ENCODE measurements around the gene C22orf42.
"Not testable (repeated sequence)": the region's sequence is repeated elsewhere in the genome, so short reads cannot be mapped to it uniquely, and the experiment has no call there.

Gene C22orf42

DNA sequence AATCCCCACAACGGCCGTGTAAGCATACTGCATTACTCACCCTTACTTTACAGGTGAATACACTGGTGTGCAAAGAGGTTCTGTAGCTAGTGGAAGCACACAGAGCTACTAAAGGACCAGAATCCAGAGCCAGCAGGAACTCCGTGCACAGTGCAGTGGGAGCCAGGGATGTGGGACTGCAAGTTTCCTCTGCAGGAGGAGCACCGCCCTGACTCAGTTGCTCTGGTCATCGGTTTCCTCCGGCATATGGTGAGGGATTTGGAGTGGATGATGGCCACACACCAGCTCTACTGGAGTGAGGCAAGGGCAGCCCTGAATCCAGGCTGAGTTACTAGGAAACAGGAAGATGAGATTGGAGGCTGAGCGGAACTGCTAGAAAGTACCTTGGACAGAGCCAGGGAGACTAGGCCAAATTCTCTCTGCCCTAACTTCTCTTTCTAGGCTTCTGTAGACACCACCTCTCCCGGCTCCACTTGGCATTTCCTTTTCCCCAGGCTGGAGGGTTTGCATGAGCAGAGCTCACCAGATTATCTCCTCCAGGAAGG is 18.2 kb upstream of the C22orf42 start:
- no peak for DNase-seq (ENCODE audit: extremely low read depth, low read depth)
- TF ChIP-seq, protein P1, sequence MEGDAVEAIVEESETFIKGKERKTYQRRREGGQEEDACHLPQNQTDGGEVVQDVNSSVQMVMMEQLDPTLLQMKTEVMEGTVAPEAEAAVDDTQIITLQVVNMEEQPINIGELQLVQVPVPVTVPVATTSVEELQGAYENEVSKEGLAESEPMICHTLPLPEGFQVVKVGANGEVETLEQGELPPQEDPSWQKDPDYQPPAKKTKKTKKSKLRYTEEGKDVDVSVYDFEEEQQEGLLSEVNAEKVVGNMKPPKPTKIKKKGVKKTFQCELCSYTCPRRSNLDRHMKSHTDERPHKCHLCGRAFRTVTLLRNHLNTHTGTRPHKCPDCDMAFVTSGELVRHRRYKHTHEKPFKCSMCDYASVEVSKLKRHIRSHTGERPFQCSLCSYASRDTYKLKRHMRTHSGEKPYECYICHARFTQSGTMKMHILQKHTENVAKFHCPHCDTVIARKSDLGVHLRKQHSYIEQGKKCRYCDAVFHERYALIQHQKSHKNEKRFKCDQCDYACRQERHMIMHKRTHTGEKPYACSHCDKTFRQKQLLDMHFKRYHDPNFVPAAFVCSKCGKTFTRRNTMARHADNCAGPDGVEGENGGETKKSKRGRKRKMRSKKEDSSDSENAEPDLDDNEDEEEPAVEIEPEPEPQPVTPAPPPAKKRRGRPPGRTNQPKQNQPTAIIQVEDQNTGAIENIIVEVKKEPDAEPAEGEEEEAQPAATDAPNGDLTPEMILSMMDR (IDR thresholded peaks at IDR 0.05; ENCODE audit: low read depth, low read length) = no peak

DNA sequence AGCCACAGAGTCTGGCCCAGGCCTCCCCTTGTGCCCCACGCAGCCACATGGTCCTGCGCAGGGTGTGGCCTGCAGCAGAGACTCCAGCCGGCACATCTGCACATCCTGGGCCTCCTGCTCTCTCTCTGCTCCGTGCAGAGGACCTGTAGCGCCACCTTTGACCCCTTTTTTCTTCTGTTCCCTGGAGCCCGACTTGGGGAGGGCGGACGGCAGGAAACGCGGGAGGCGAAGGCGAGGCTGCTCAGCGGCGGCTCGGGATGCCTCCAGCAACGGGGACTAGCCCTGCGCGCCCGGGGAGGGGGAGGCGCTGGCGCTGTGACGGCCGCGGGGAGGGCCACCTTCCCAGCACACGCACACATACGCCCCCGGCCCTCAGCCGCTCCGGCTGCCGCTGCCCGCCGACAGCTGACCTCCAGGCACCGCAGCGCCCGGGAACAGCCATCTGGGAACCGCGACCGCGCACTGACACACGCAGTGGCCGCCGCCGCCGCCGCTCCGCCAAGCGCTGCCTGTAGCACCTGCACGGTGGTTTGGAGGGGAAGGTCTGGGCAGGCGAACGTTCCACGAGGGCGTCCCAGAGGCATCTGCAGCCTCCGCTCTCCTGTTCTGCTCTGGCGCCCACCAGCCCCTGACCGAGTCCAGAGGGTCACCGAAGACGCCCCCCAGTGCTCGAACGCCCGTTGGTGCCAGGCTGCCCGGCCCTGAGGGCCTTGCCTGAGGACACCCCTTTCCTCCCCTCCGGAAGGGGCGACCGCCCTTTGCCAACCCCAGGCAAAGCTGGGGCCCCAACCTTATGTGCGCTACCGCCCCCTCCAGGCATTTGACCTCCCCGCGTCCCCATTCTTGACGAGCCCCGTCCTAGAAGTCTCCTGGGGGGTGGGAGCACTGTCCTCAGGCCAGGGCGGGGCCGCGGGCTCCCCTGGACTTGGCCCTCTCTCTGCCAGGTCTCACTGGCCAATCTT is 16.9 kb upstream of the C22orf42 start:
- DNase-seq (ENCODE audit: extremely low read depth, low read depth) = no peak
- TF ChIP-seq, protein P1 (IDR thresholded peaks at IDR 0.05; ENCODE audit: low read depth, low read length) = no peak

DNA sequence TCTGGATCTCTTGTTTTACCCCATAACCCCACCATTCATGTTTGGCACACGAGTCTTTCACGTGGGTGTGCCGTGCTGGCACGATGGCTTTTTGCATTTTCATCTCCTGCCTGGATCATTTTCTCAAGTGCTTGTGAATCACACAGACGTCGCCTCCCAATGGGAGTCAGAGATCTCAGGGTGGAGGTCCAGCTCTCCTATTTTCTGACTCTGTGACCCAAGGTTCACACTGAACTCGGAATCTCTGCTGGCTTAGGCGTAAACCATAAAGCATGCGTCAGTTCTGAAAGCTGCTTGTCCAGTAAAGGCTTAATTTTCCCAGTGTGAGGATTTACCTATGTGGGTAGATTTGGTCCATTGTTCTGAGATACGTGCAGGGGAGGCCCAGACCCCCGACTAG is 16.0 kb upstream of the C22orf42 start:
- TF ChIP-seq, protein P1 (IDR thresholded peaks at IDR 0.05; ENCODE audit: low read depth, low read length) = no peak
- DNase-seq (ENCODE audit: extremely low read depth, low read depth) = no peak

DNA sequence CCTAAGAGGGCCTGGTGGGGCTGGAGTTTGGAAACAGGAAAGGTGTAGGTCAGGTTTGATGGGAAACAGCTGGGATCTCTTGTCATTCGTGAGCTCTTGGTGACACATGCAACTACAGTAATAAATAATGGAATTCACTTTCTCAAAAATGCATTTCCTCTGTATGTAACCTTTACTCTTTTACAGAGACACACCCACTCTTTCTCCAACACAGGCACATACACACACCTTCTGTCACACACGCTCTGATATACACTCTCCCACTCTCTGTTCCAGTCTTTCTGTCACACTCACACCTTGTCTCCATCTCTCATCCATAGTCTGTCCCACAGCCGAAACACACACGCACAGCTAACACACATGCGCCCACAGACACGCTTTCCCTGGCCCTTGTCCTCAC is 6.6 kb upstream of the C22orf42 start:
- no peak for DNase-seq (ENCODE audit: extremely low read depth, low read depth)
- TF ChIP-seq, protein P1 (IDR thresholded peaks at IDR 0.05; ENCODE audit: low read depth, low read length) = no peak

DNA sequence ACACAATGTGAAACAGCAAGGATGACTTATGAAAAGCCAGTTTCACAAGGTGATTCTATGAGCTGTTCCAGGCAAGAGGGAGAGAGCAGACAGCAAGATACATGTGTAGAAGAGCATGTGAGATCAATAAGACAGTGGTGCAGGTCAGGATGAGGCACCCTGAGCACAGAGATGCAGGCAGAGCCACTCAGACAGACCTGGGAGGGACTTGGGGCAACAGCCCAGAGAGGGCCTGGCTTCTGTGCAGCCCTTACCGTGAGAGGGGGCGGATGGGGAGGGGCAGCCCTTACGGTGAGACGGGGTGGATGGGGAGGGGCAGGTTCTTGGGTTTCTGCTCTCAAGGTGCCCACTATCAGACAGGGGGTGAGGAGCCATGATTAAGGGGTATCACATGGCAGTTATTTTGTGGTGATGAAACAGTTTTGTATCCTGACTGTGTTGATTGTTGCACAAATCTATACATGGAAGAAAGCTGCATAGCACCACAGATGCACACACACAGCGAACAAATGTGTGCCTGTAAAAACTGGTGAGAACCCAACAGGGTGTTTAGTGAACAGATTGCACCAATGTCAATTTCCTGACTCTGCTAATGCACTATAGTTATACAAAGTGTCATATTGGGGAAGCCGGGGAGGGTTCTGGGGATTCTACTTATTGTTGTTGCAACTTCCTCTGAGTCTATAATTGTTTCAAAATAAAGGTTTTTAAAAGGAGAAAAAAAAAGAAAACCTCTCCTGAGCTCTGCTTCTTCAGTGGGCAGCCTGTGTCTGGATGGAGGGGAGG is 5.2 kb upstream of the C22orf42 start:
- DNase-seq (ENCODE audit: extremely low read depth, low read depth) = no peak
- TF ChIP-seq, protein P1 (IDR thresholded peaks at IDR 0.05; ENCODE audit: low read depth, low read length) = no peak

DNA sequence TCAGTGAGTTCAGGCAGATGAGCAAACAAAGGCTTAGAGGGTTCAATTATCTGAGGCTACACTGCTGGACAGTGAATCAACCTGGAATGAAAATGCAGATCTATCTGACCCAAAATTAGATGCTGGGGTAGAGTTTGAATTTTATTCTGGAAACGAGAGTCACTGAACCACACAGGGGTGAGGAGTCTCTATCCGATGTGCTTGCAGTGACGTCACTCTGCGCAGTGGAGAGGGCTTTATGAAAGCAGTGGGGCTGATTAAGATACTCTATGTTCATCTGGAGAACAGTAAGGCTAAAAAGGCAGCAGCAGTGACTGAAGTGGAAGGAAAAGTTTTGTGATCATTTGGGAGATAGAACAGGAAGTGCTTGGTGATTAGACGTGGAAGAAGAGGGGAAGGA is 1.3 kb upstream of the C22orf42 start:
- DNase-seq (ENCODE audit: extremely low read depth, low read depth) = not testable (repeated sequence)

DNA sequence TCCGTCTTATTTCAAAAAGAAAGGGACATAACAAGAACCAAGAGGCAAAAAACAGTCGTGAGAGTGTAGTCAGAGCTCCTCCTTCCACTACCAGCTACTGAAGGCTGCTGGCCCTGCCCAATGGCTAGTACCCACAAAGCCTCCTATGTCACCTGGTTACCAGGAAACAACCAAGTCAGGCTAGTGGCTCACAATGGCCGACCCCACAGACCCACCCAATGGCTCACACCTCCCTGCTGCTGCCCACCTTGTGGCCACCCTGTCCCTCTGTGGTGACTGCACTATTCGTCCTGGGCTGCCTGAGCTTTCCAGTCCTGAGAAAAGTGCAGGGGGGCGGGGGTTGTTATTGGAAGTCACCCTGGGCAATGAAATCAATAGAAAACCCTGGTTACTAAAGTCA is 1.5 kb downstream of the C22orf42 start:
- not testable (repeated sequence) for DNase-seq (ENCODE audit: extremely low read depth, low read depth)

DNA sequence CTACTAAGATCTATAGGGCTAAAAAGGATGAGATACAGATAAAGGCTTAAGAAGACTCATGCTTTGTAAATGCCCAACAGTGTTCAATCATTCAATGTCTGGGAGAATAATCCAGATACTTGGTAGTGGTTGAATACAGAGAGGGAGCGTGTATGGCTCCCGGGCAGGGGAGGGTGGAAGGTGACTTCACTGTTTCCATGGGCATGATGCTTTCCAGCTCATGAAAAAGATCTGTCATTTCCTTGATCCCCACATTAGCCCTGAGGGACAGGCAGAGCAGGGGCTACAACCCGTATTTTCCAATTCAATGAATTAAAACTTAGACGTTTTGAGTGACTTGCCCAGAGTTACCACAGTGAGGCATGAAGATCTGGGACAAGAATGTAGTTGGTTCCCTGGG is 4.4 kb downstream of the C22orf42 start:
- not testable (repeated sequence) for DNase-seq (ENCODE audit: extremely low read depth, low read depth)

DNA sequence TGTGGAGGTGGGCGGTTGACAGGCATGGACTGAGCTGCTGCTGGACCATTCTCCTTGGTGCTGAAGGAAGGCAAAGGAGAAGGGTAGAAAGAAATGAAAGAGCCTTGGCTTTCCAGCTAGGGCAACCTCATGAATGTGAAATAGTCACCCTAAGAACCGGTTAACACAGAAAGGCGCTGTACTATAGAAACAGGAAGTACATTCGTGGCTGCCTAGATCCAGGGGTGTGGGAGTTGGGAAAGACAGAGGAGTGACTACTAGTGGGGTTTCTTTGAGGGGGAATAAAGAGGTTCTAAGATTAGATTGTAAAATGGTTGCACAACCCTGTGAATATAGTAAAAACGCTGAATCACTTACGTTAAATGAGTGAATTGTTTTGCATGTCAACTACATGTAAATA is 7.5 kb downstream of the C22orf42 start:
- DNase-seq (ENCODE audit: extremely low read depth, low read depth) = not testable (repeated sequence)

DNA sequence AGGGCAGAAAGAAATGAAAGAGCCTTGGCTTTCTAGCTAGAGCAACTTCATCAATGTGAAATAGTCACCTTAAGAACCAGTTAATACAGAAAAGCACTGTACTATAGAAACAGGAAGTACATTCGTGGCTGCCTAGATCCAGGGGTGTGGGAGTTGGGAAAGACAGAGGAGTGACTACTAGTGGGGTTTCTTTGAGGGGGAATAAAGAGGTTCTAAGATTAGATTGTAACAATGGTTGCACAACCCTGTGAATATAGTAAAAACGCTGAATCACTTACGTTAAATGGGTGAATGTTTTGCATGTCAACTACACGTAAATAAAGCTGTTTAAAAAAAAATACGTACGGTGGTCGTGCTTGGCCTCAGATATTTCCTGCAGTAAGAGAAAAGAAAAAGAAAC is 8.5 kb downstream of the C22orf42 start:
- not testable (repeated sequence) for DNase-seq (ENCODE audit: extremely low read depth, low read depth)

DNA sequence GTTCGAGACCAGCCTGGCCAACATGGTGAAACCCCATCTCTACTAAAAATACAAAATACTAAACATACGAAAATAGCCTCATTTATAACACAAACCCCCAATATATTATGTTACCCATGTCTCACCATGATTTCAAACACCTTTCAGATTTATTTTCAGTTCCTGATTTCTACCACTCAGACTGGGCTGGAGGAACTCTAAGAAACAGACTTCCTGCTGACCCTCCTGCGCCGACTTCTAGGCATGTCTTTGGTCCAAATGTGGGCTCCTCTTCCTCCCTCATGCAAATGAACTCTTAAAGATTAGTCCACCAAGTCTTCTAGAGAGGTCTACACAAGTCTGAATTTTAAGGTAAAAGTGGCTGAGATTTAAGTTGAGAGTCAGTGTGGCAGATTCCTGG is 10.7 kb downstream of the C22orf42 start:
- not testable (repeated sequence) for DNase-seq (ENCODE audit: extremely low read depth, low read depth)

DNA sequence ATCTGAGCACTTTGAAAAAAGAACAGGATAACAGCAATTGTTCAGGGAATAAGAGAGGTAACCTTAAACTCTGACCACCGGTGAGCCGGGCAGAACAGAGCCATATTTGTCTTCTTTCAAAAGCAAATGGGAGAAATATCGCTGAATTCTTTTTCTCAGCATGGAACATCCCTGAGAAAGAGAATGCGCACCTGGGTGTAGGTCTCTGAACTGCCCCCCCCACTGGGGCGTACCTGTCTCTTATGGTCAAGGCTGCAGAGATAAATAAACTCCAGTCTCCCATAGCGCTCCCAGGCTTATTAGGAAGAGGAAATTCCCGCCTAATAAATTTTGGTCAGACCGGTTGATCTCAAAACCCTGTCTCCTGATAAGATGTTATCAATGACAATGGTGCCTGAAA is 12.0 kb downstream of the C22orf42 start:
- not testable (repeated sequence) for DNase-seq (ENCODE audit: extremely low read depth, low read depth)

Measured in AG09319 (cell line).